Type B pancreatic cell (in vitro differentiated cells): Measurements from ENCODE around the gene NBAS. TPM values are rescaled to one million over a fixed set of nuclear protein-coding genes. Genes with fewer than 3 reads are reported as not detected.
"Not testable (repeated sequence)": the region's sequence is repeated elsewhere in the genome, so short reads cannot be mapped to it uniquely, and the experiment has no call there.

Source experiments
- DNase-seq: peaks from one replicate; pipeline ENCODE4 v3.0.0; 2021; ENCODE audit warnings: mixed read lengths; ENCODE audit not compliant: unreplicated experiment; ENCODE audit errors: extremely low spot score
- H3K27ac Mint-ChIP-seq: 2 replicates; pipeline ENCODE4 v1.8.0; 2021; ENCODE audit warnings: mild to moderate bottlenecking, mixed read lengths
- H3K27me3 Mint-ChIP-seq: 2 replicates; pipeline ENCODE4 v1.8.0; 2021; ENCODE audit warnings: mixed read lengths
- H3K36me3 Mint-ChIP-seq: 2 replicates; pipeline ENCODE4 v1.8.0; 2021; ENCODE audit warnings: mixed read lengths
- H3K4me1 Mint-ChIP-seq: one replicate; pipeline ENCODE4 v1.8.0; 2021; ENCODE audit warnings: mixed read lengths; ENCODE audit not compliant: unreplicated experiment
- H3K4me3 Mint-ChIP-seq: 2 replicates; pipeline ENCODE4 v1.8.0; 2021; ENCODE audit warnings: mild to moderate bottlenecking, mixed read lengths
- H3K9me3 Mint-ChIP-seq: 2 replicates; pipeline ENCODE4 v1.8.0; 2021; ENCODE audit warnings: mixed read lengths
- total RNA-seq: library from RNA; stranded (reverse); gene quantifications from 2 replicates; pipeline ENCODE4 v1.2.1, GENCODE V29; 2021; ENCODE audit warnings: low replicate concordance
- TF ChIP-seq, protein P1 (sequence below): fragments of 200-600 bp; sonication (generic); conservative IDR thresholded peaks from 2 replicates; pipeline ENCODE4 v1.5.0; 2021; ENCODE audit warnings: antibody characterized with exemption, mild to moderate bottlenecking

Gene NBAS
- total RNA-seq, 1 donor from 2014 or later, result 53.5 TPM

DNA sequence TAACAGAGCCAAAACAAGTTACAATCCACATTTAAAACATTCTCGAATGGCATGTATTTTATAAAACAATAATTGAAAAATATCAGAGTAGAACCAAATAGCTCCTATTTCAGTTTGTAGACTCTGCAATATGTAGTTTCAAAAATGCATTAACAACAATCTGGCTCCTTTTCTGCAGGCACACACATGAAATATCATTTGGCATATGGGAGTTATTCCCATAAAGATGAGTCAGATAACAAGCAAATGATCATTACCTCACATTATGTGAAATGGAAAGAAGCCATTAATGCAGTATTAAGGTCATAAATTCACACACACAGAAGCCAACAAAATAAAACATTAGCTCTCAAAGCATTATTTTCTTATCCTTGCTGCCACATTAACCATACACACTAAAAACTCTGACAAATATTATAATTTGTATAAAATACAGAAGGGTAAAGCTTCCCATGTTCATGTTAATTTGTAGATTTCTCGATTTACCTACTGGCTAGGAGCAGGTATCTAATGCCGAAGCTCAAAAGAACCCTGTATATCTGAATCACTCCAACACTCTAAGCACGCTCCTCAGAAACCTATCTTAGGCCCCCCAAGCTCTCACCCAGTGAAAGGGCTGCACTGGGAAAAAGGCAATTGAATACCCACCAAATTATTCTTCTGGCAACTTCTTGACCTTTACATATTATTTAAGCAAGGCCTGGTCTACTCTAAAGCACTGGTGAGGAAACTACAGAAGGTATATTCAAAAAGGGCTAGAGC, 13.8 kb downstream of the NBAS start:
- no peaks in the 10 kb centered on the region for H3K9me3 Mint-ChIP-seq
- TF ChIP-seq, protein P1, sequence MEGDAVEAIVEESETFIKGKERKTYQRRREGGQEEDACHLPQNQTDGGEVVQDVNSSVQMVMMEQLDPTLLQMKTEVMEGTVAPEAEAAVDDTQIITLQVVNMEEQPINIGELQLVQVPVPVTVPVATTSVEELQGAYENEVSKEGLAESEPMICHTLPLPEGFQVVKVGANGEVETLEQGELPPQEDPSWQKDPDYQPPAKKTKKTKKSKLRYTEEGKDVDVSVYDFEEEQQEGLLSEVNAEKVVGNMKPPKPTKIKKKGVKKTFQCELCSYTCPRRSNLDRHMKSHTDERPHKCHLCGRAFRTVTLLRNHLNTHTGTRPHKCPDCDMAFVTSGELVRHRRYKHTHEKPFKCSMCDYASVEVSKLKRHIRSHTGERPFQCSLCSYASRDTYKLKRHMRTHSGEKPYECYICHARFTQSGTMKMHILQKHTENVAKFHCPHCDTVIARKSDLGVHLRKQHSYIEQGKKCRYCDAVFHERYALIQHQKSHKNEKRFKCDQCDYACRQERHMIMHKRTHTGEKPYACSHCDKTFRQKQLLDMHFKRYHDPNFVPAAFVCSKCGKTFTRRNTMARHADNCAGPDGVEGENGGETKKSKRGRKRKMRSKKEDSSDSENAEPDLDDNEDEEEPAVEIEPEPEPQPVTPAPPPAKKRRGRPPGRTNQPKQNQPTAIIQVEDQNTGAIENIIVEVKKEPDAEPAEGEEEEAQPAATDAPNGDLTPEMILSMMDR, result no peak
- peaks cover 22% of the 10 kb centered on the region for H3K36me3 Mint-ChIP-seq
- H3K27ac Mint-ChIP-seq, result no peak overlapping the region
- no peak for DNase-seq
- H3K27me3 Mint-ChIP-seq, result no peaks in the 10 kb centered on the region
- no peak overlapping the region for H3K4me3 Mint-ChIP-seq
- no peaks in the 10 kb centered on the region for H3K4me1 Mint-ChIP-seq

DNA sequence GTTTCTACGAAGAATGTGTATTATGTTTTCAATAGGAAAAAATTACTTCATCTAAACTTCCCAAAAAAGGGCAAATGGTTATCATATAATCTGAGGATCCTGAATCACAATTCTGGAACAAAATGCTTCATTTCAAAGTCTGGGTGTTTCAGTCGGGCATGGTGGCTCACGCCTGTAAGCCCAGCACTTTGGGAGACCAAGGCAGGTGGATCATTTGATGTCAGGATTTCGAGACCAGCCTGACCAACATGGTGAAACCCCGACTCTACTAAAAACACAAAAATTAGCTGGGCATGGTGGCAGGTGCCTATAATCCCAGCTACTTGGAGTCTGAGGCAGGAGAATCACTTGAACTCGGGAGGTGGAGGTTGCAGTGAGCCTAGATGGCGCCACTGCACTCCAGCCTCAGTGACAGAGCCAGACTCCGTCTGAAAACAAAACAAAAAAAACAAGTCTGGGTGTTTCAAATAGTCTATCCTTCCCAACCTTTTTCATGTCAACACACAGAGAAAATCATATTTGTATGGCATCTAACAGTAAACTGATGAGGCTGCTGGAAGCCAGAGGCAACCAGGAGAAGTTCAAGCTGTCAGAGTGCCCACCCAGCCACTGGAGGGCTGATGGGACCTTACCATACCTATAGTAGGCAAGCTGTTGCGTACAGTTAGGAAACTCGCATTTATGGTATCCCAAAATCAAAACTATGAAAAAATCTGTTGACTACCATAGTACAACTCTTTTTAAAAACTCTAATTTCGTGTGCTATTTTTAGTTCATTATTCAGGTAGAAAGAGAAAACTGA, 14.6 kb downstream of the NBAS start:
- no peaks in the 10 kb centered on the region for H3K4me1 Mint-ChIP-seq
- H3K9me3 Mint-ChIP-seq, result no peaks in the 10 kb centered on the region
- TF ChIP-seq, protein P1, result no peak
- H3K36me3 Mint-ChIP-seq, result peaks cover 20% of the 10 kb centered on the region
- no peak overlapping the region for H3K27ac Mint-ChIP-seq
- no peak for DNase-seq
- H3K27me3 Mint-ChIP-seq, result no peaks in the 10 kb centered on the region
- no peak overlapping the region for H3K4me3 Mint-ChIP-seq

DNA sequence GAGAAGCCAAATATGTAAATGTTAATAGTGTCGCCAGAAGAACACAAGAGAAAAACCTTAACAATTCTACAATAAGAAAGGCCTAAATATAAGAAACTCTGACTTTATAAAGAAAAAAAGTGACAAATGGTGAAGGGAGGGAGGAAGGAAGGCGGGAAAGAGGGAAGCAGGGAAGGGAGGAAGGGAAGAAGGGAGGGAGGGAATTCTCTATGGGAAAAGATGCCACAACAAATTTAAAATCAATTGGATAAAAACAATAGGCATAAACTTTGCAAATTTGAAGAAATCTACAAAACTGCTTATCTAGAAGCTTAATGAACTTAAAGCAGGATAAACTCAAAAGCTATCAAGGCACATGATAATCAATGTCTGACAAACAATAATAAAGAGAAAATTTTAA, 16.9 kb downstream of the NBAS start:
- H3K4me1 Mint-ChIP-seq, result no peaks in the 10 kb centered on the region
- no peak overlapping the region for H3K4me3 Mint-ChIP-seq
- no peak for DNase-seq
- H3K9me3 Mint-ChIP-seq, result no peaks in the 10 kb centered on the region
- H3K27me3 Mint-ChIP-seq, result no peaks in the 10 kb centered on the region
- H3K27ac Mint-ChIP-seq, result no peak overlapping the region
- H3K36me3 Mint-ChIP-seq, result peaks cover 26% of the 10 kb centered on the region
- TF ChIP-seq, protein P1, result no peak

DNA sequence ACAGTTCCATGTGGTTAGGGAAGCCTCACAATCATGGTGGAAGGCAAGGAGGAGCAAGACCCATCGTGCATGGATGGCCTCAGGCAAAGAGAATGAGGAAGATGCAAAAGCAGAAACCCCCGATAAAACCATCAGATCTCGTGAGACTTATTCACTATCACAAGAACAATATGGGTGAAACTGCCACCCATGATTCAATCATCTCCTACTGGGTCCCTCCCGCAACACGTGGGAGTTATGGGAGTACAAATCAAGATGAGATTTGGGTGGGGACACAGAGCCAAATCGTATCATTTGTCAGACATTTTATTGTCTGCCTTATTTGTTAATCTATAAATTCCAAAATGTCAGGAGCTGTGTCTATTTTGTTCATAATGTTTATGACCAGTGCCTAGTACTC, 17.6 kb downstream of the NBAS start:
- Mint-ChIP-seq H3K27me3 (no peaks in the 10 kb centered on the region), H3K9me3 (no peaks in the 10 kb centered on the region), H3K36me3 (peaks cover 25% of the 10 kb centered on the region), H3K4me1 (no peaks in the 10 kb centered on the region), H3K27ac (no peak overlapping the region), H3K4me3 (no peak overlapping the region)
- DNase-seq, result no peak
- TF ChIP-seq, protein P1, result no peak

DNA sequence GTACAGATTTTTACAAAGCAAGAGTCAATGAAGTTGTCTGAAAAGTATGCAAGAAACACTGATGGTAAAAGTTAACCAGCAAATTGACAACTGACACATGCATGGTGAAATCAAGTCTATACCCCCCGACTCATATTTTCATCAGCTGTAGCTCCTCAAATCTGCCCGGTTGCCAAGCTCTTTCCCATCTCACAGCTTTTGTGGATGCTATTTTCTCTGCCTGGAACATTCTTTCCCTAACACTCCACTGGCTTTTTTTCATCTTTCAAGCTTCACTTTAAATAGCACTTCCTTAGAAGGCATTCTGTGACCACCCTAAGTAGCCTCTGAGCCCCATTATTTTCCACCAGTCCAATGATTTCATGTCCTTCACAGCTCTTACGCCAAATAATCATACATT, 18.1 kb downstream of the NBAS start:
- peaks cover 23% of the 10 kb centered on the region for H3K36me3 Mint-ChIP-seq
- TF ChIP-seq, protein P1, result no peak
- H3K4me1 Mint-ChIP-seq, result no peaks in the 10 kb centered on the region
- no peak for DNase-seq
- no peak overlapping the region for H3K27ac Mint-ChIP-seq
- no peak overlapping the region for H3K4me3 Mint-ChIP-seq
- H3K9me3 Mint-ChIP-seq, result no peaks in the 10 kb centered on the region
- no peaks in the 10 kb centered on the region for H3K27me3 Mint-ChIP-seq

DNA sequence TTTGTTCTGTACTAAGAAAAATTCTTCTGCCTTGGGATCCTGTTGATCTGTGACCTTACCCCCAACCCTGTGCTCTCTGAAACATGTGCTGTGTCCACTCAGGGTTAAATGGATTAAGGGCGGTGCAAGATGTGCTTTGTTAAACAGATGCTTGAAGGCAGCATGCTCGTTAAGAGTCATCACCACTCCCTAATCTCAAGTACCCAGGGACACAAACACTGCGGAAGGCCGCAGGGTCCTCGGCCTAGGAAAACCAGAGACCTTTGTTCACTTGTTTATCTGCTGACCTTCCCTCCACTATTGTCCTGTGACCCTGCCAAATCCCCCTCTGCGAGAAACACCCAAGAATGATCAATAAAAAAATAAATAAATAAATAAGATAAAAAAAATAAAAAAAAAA, 18.9 kb downstream of the NBAS start:
- not testable (repeated sequence) for H3K4me3 Mint-ChIP-seq, H3K27ac Mint-ChIP-seq, H3K9me3 Mint-ChIP-seq, H3K4me1 Mint-ChIP-seq, DNase-seq, H3K27me3 Mint-ChIP-seq
- peaks cover 28% of the 10 kb centered on the region for H3K36me3 Mint-ChIP-seq

DNA sequence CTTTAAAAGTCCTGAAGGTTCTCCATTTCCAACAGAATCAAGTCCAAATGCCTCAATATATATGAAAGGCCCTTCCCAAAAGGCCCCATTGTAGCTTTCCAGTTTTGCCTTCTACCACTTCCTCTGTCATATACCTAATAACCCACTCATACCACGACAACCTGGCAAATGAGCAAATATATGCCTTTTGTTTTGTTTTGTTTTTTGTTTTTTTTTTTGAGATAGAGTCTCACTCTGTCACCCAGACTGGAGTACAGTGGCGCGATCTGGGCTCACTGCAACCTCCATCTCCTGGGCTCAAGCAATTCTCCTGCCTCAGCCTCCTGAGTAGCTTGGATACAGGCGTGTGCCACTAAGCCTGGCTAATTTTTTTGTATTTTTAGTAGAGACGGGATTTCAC, 20.6 kb downstream of the NBAS start:
- not testable (repeated sequence) for H3K4me3 Mint-ChIP-seq, H3K27me3 Mint-ChIP-seq, H3K9me3 Mint-ChIP-seq, H3K27ac Mint-ChIP-seq, DNase-seq, H3K4me1 Mint-ChIP-seq
- H3K36me3 Mint-ChIP-seq, result peaks cover 32% of the 10 kb centered on the region
